ENCODE measurements around the gene MPZ. TPM values are rescaled to one million over a fixed set of nuclear protein-coding genes. Genes with fewer than 3 reads are reported as not detected.

The MPZ gene
- total and polyA plus RNA-seq, 9 of the 15 experiments (the other 6 are each of a cell fraction or from before 2014, with no cell fraction given), result 0.22 to 16.6 (median 10.9) TPM

DNA sequence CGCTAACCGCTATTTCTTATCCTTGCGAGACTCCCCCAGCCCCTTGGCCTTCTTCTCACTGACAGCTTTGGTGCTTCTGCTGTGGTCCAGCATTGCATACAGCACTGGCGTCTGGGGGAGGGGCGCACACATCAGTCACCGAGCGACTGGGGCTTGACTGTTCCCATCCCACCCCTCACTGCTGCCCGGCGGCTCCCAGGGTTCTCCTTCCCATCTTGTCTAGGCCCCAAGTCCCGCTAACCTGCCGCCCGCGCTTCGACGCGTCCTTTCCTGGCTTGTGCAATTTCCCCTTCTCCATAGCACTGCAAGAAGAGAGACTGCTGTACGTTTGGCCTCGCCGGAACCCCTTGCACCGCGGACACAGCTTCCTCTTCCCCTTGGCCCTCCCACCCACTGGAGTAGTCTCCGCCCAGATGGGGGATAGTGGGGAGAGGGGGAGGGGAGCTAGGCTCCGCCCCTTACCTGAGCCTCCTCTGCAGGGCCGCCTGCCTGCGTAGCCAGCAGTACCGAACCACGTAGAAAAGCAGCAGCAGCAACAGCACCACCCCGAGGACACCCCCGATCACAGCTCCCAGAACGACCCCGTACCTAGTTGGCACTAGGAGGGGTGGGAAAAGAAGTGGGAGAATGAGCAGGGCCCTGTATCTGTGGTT lies 3.8 kb downstream of the MPZ start (continued):
- TF ChIP-seq, protein P1, sequence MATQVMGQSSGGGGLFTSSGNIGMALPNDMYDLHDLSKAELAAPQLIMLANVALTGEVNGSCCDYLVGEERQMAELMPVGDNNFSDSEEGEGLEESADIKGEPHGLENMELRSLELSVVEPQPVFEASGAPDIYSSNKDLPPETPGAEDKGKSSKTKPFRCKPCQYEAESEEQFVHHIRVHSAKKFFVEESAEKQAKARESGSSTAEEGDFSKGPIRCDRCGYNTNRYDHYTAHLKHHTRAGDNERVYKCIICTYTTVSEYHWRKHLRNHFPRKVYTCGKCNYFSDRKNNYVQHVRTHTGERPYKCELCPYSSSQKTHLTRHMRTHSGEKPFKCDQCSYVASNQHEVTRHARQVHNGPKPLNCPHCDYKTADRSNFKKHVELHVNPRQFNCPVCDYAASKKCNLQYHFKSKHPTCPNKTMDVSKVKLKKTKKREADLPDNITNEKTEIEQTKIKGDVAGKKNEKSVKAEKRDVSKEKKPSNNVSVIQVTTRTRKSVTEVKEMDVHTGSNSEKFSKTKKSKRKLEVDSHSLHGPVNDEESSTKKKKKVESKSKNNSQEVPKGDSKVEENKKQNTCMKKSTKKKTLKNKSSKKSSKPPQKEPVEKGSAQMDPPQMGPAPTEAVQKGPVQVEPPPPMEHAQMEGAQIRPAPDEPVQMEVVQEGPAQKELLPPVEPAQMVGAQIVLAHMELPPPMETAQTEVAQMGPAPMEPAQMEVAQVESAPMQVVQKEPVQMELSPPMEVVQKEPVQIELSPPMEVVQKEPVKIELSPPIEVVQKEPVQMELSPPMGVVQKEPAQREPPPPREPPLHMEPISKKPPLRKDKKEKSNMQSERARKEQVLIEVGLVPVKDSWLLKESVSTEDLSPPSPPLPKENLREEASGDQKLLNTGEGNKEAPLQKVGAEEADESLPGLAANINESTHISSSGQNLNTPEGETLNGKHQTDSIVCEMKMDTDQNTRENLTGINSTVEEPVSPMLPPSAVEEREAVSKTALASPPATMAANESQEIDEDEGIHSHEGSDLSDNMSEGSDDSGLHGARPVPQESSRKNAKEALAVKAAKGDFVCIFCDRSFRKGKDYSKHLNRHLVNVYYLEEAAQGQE (IDR thresholded peaks at IDR 0.05; ENCODE audit: borderline replicate concordance), result peak; percentile 22; the same call in 1 of the 2 replicates
- TF ChIP-seq, protein P1 (CRISPR knock-in tag; IDR thresholded peaks at IDR 0.05; ENCODE audit: low read depth), result no peak
- TF ChIP-seq, protein P2, sequence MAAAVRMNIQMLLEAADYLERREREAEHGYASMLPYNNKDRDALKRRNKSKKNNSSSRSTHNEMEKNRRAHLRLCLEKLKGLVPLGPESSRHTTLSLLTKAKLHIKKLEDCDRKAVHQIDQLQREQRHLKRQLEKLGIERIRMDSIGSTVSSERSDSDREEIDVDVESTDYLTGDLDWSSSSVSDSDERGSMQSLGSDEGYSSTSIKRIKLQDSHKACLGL (CRISPR knock-in tag; IDR thresholded peaks at IDR 0.05; ENCODE audit: borderline replicate concordance, poor library complexity, severe bottlenecking), result no peak
- TF ChIP-seq NBN (IDR thresholded peaks at IDR 0.05; ENCODE audit: low read depth), result peak; percentile 18; the same call in 1 of the 2 replicates
- TF ChIP-seq L3MBTL2 (IDR thresholded peaks at IDR 0.05), result peak; percentile 50; the same call in 1 of the 2 replicates
